Endothelial cell of umbilical vein (primary cell): ENCODE data around the gene FCN1. TPM values are rescaled to one million over a fixed set of nuclear protein-coding genes. Genes with fewer than 3 reads are reported as not detected.

Experiments used
- BruUV-seq: library from RNA; stranded (reverse); fragments of 400-500 nt; replicated peaks from 2 replicates; lab custom pipeline; 2021; lab: Mats Ljungman, UMichigan
- CTCF ChIA-PET: fragments of 300-600, 350-600 bp; sonication (Branson Sonifier 250); formaldehyde crosslinking; loops from one replicate; lab custom pipeline; 2021; ENCODE audit warnings: antibody characterized with exemption, inconsistent platforms; lab: Charles Lee
- POLR2A ChIA-PET: fragments of 300-600, 350-600 bp; sonication (Branson Sonifier 250); formaldehyde crosslinking; loops from one replicate; lab custom pipeline; 2021; ENCODE audit warnings: antibody characterized with exemption, inconsistent platforms; lab: Charles Lee
- DNase-seq: peaks from one replicate; pipeline ENCODE4 v3.0.0-alpha.2; 2011; ENCODE audit warnings: low read depth, low spot score
- FAIRE-seq: peaks from 2 replicates; lab custom pipeline; 2011; peaks lifted over from hg19 to GRCh38; lab: Jason Lieb, UNC
- H2AFZ ChIP-seq: 2 replicates; pipeline ENCODE4 v1.6.0; 2012; ENCODE audit warnings: low read depth, low read length, control low read depth, inconsistent platforms
- H3K27ac ChIP-seq: 2 replicates; pipeline ENCODE4 v1.5.1; 2011; ENCODE audit warnings: low read depth, mild to moderate bottlenecking, control low read depth, low read length, moderate library complexity; ENCODE audit not compliant: insufficient read depth
- H3K27me3 ChIP-seq, 2 experiments: 2 replicates each; pipeline versions ENCODE4 v1.6.0 to v1.6.1; 2011; ENCODE audit warnings: low read length in 2 of 2, mixed read lengths in 1 of 2; ENCODE audit not compliant: control insufficient read depth in 2 of 2, insufficient read depth in 2 of 2
- H3K36me3 ChIP-seq, 2 experiments: 2 replicates in 1 of 2; 3 replicates in 1 of 2; pipeline ENCODE4 v1.5.1; 2011; ENCODE audit warnings: low read length in 2 of 2, mild to moderate bottlenecking in 1 of 2, moderate library complexity in 1 of 2; ENCODE audit not compliant: control insufficient read depth in 2 of 2, insufficient read depth in 2 of 2; ENCODE audit errors: extremely low read depth in 1 of 2
- H3K4me1 ChIP-seq: 3 replicates; pipeline ENCODE4 v1.5.1; 2011; ENCODE audit warnings: mild to moderate bottlenecking, low read length; ENCODE audit not compliant: control insufficient read depth, insufficient read depth; ENCODE audit errors: extremely low read depth
- H3K4me2 ChIP-seq: 2 replicates; pipeline ENCODE4 v1.6.1; 2011; ENCODE audit warnings: low read length, control low read depth, mixed read lengths; ENCODE audit not compliant: insufficient read depth
- H3K4me3 ChIP-seq, 3 experiments: fragments of 200-600 bp in 1 of 3; sonication (generic), shearing (Covaris generic) in 1 of 3; replicated peaks in 1 of 3; 2 replicates each; pipeline ENCODE4 v1.5.1; 2011 to 2016; ENCODE audit warnings: control low read depth in 3 of 3, low read length in 3 of 3, mild to moderate bottlenecking in 2 of 3, inconsistent platforms in 1 of 3, low read depth in 1 of 3, moderate library complexity in 1 of 3; ENCODE audit not compliant: insufficient read depth in 1 of 3
- H3K79me2 ChIP-seq: 2 replicates; pipeline ENCODE4 v1.6.0; 2012; ENCODE audit warnings: low read length, inconsistent platforms; ENCODE audit not compliant: control insufficient read depth, insufficient read depth
- H3K9ac ChIP-seq: replicated peaks from 2 replicates; pipeline ENCODE3; 2011; ENCODE audit warnings: low read length, control low read depth; ENCODE audit not compliant: insufficient read depth; ENCODE audit errors: extremely low read depth
- H3K9me1 ChIP-seq: replicated peaks from 3 replicates; pipeline ENCODE4 v1.6.0; 2011; ENCODE audit warnings: mild to moderate bottlenecking, low read length; ENCODE audit not compliant: control insufficient read depth, insufficient read depth; ENCODE audit errors: extremely low read depth
- H3K9me3 ChIP-seq: replicated peaks from 2 replicates; pipeline ENCODE4 v1.5.1; 2012; ENCODE audit warnings: low read length, inconsistent platforms; ENCODE audit not compliant: control insufficient read depth, insufficient read depth
- H4K20me1 ChIP-seq: replicated peaks from 2 replicates; pipeline ENCODE3; 2011; ENCODE audit warnings: mild to moderate bottlenecking, low read length; ENCODE audit not compliant: control insufficient read depth, insufficient read depth; ENCODE audit errors: extremely low read depth
- CTCF ChIP-seq, 2 donors: IDR thresholded peaks; 1 replicate in 1 of 2; 2 replicates in 1 of 2; pipeline ENCODE4 v1.5.1; 2011; ENCODE audit warnings: low read length in 2 of 2, mild to moderate bottlenecking in 2 of 2, moderate library complexity in 2 of 2, control low read depth in 1 of 2, inconsistent platforms in 1 of 2, low read depth in 1 of 2; ENCODE audit not compliant: insufficient read depth in 1 of 2; ENCODE audit errors: extremely low read depth in 1 of 2
- EZH2 ChIP-seq: IDR thresholded peaks from 2 replicates; pipeline ENCODE4 v1.6.1; 2012; ENCODE audit warnings: borderline replicate concordance, low read depth, mild to moderate bottlenecking, moderate library complexity, low read length, inconsistent platforms; ENCODE audit not compliant: severe bottlenecking
- FOS ChIP-seq: IDR thresholded peaks from 2 replicates; pipeline ENCODE4 v1.6.1; 2011; ENCODE audit warnings: mild to moderate bottlenecking, low read length, moderate library complexity, borderline replicate concordance; ENCODE audit not compliant: insufficient read depth
- GATA2 ChIP-seq: IDR thresholded peaks from 2 replicates; pipeline ENCODE4 v1.7.0; 2011; ENCODE audit warnings: low read depth, mild to moderate bottlenecking, moderate library complexity, mixed read lengths, low read length; ENCODE audit not compliant: insufficient read length, insufficient read depth
- JUN ChIP-seq: IDR thresholded peaks from 2 replicates; pipeline ENCODE4 v1.6.1; 2011; ENCODE audit warnings: borderline replicate concordance, low read depth; ENCODE audit not compliant: insufficient read length, insufficient read depth
- MAX ChIP-seq: IDR thresholded peaks from 2 replicates; pipeline ENCODE4 v1.6.1; 2011; ENCODE audit not compliant: insufficient read depth, insufficient read length
- MYC ChIP-seq: IDR thresholded peaks from one replicate; pipeline ENCODE4 v1.6.1; 2011; ENCODE audit warnings: mild to moderate bottlenecking, low read depth, low read length
- POLR2A ChIP-seq: IDR thresholded peaks from 2 replicates; pipeline ENCODE4 v1.6.1; 2012; ENCODE audit warnings: low read depth, mild to moderate bottlenecking, control low read depth, low read length
- POLR2AphosphoS5 ChIP-seq: IDR thresholded peaks from 2 replicates; pipeline ENCODE4 v1.6.1; 2012; ENCODE audit warnings: low read depth, mild to moderate bottlenecking, control low read depth, low read length, moderate library complexity; ENCODE audit not compliant: insufficient read depth
- dilution Hi-C: fragments of 300-500 bp; cut with MboI; formaldehyde crosslinking; loops from one replicate; pipeline ENCODE4 v1.15.0; 2019; ENCODE audit warnings: low sequenced_read_pairs; ENCODE audit not compliant: extremely low pct_ligation_motif_present
- intact Hi-C: fragments of 100-400 bp; cut with micrococcal nuclease; formaldehyde crosslinking; loops from one replicate; pipeline ENCODE4 v1.10.0; 2022
- polyA plus RNA-seq, 4 experiments: library from polyadenylated mRNA; depleted of rRNA in 3 of 4; stranded (reverse) in 3 of 4; unstranded in 1 of 4; fragments of >200 nt; gene quantifications; 2 replicates each; pipeline versions ENCODE4 v1.2.1 to v1.2.3, GENCODE V29; 2011 to 2012; ENCODE audit warnings: missing spikeins in 1 of 4
- total RNA-seq: library from RNA; stranded (reverse); gene quantifications from 2 replicates; pipeline ENCODE4 v1.2.3, GENCODE V29; 2021

FCN1 gene
- total and polyA plus RNA-seq, 2 donors (not counting 3 experiments of a cell fraction or from before 2014, with no cell fraction given) = not detected

- no peak overlapping the region for H3K9ac ChIP-seq
- H3K36me3 ChIP-seq = no peaks in the 10 kb centered on the region
- no TSS peak for BruUV-seq
- no peak overlapping the region for H2AFZ ChIP-seq
- no peak overlapping the region for H3K27ac ChIP-seq
- intact Hi-C loops (no loop called here), dilution Hi-C loops (no loop called here)
- H3K4me2 ChIP-seq = no peak overlapping the region
- TF ChIP-seq POLR2A = no peak
- no peak for TF ChIP-seq EZH2
- TF ChIP-seq GATA2 = no peak
- no peak for TF ChIP-seq JUN
- TF ChIP-seq MYC = no peak
- TF ChIP-seq POLR2AphosphoS5 = no peak
- TF ChIP-seq MAX = no peak
- TF ChIP-seq FOS = no peak
- TF ChIP-seq CTCF (IDR thresholded peaks at IDR 0.05; ENCODE audit: extremely low read depth in 1 of 2, insufficient read depth in 1 of 2, low read depth in 1 of 2, low read length in 2 of 2) = no peak
- DNase-seq (no peak), FAIRE-seq (no peak)
- H3K9me3 ChIP-seq = no peaks in the 10 kb centered on the region
- no peaks in the 10 kb centered on the region for H3K4me1 ChIP-seq
- no peak overlapping the region for H3K4me3 ChIP-seq
- CTCF ChIA-PET = no interaction called here
- H3K27me3 ChIP-seq = no peaks in the 10 kb centered on the region
- no peaks in the 10 kb centered on the region for H4K20me1 ChIP-seq
- no peaks in the 10 kb centered on the region for H3K79me2 ChIP-seq
- H3K9me1 ChIP-seq = no peaks in the 10 kb centered on the region
- POLR2A ChIA-PET = no interaction called here
Observed at GRCh38 chr9:134916161-134916665, 1.5 kb downstream of the FCN1 start.
